H4 (cell line): ENCODE results near the gene NTRK2. TPM values are rescaled to one million over a fixed set of nuclear protein-coding genes. Genes with fewer than 3 reads are reported as not detected.
A peak's percentile ranks its signal among the peaks of the same experiment; 100 is the strongest.

Experiments
- DNase-seq: peaks from one replicate; pipeline ENCODE4 v3.0.0-alpha.2; 2015; ENCODE audit warnings: low spot score
- total RNA-seq: library from RNA; depleted of rRNA; stranded (reverse); fragments of >200 nt; shearing (Covaris generic); gene quantifications from 2 replicates; pipeline ENCODE4 v1.2.3, GENCODE V29; 2014

The NTRK2 gene
- total RNA-seq, 1 experiment from 2014 or later, result 0.39 TPM

DNA sequence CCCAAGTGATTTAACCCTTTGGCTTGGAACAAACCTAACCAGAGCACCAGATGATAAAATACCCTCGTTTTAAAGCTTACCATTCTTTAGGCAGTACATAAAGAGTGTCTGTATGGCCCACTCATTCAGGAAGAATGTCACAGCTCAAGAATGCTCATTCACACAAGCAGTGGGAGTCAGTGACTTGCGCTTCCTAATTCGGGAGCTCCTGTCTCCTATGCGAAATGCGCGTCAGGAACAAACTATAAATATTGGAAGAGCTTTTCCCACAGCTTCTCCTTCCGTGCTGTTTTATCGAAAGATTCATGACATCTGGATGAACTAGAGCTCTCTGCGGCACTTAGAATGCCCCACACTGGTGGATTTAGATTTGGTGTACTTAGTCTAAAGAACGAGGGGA is 66.6 kb downstream of the NTRK2 start:
- DNase-seq, result no peak

DNA sequence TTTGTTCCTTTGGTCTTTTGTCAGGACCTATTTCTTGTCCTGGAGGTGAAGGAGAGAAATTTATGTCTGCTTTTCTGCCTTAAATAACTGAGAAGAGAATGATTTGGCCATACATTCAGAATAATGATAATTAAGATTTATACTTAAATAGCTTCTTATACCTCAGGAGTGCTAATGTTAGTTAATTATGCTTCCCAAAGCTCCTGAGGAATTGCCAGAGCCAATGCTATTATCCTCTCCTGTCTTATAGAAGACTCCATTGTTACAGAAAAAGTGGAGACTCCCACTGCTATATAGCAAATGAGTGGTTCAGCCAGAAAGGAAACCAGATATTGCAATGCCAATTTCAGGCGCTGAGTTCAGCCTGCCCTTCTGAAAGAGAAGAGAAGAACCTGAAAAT is 67.0 kb downstream of the NTRK2 start:
- no peak for DNase-seq

DNA sequence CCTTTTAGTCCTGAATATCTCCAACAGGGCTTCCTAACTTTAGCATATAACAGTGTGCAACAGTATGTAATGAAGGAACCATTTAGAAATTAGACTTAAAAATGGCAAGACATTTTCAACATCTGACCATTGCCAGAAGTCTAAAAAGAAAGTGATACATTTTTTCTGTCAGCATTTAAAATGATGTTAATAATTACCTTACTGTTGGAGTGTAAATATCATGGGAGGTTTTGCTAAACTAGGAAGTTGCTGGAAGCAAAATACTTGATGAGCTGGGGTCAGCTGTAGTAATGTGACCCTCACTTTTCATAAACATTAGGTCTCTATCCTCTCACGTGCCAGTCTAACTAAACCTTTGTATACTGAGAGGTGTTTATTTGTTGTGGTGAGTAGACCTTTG is 68.8 kb downstream of the NTRK2 start:
- DNase-seq, result no peak

DNA sequence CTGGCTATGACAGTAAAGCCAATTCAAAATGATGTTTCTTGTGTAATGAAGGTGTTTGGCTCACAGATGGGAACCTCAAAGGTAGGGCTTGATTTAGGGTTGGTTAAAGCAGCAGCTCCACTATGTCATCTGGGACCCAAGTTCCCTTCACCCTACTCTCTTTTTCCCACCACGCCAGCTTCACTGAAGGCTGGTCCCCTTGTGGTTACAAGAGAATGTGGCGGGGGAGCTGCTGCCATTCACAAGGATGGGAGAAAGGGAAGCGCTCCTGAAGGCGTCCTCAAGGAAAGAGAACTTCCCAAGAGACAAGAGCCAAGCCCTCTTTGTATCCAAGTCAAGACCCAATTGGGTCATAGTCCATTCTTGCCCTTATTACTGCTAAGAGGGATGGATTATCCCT is 72.7 kb downstream of the NTRK2 start:
- DNase-seq, result no peak

DNA sequence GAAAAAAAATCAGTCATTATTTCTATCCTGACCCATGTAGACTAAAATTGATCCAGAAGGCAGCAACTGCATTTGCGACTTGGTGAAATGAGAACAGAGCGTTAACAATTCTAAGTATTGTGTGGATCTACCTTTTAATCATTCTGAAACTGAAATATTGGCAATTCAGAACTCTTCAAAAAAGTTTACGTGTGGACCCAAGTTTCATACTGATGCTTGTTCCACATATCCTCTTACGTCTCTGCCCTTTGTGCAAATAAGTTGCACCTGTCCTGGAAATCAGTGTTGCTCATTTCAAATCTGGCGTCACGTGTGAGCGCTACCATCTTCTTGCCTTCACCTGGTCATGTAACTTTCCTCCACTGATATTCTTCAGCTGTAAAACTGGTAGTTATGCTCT is 74.7 kb downstream of the NTRK2 start:
- no peak for DNase-seq

DNA sequence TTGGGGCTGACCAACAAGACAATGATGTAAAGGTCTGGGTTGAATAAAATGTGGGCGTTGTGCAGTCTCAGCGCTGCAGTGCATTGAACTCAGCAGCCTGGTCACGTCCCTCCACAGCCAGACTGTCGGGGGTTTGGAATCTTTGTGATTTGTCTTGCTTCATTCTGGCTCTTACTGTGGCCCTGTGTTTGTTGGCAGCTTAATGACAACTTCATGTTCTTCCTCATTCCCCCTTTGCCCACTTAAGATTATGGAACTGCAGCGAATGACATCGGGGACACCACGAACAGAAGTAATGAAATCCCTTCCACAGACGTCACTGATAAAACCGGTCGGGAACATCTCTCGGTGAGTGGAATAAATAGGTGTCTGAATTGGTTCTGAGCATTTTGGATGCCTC is 75.2 kb downstream of the NTRK2 start:
- DNase-seq, result no peak

DNA sequence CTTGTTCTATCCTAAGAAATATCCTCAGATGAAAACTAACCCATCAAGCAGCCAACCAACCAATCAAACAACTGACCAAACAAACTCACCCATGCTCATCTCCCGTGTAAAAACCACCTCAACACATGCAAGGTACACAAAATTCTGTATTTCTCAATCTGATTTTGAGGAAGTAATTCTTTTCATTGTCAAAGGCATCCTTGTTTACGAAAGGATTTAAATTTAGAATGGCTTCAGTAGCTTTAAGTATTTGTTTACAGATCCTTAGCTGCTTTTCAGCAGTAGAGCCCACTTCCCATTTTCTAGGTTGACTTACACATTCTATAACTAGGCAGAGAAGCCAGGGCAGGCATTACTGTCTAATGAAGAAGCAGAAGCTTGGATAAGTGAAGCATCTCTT is 78.6 kb downstream of the NTRK2 start:
- no peak for DNase-seq

DNA sequence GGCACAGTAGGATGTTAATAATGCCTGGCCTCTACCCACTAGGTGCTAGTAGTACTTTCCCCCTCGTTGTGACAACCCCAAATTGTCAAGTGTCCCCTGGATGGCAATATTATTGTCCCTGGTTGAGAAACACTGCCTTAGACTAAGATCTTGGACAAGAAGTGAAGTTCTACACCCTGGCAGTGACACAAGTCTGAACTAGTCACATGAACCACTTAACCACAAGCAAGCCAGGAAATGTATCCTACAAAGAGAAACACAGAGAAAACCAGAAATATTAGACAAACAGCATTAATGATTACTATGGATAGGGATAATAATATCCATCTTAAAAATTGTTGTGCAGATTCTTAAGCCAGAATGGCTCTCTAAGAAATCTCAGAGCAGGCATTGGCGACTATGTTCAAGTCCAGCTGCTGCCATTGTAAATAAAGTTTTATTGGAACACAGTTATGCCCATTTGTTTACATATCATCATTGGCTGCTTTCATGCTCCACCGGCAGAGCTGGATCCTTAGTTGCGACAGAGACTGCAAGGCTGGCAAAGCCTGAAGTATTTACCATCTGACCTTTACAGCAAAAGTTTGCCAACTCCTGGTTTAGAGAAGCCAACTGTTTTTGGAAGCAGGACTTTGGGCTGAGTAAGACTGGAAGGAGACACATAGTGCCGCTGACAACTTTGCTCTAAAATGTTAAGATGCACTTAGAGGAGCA is 80.8 kb downstream of the NTRK2 start:
- peak; percentile 38 for DNase-seq

DNA sequence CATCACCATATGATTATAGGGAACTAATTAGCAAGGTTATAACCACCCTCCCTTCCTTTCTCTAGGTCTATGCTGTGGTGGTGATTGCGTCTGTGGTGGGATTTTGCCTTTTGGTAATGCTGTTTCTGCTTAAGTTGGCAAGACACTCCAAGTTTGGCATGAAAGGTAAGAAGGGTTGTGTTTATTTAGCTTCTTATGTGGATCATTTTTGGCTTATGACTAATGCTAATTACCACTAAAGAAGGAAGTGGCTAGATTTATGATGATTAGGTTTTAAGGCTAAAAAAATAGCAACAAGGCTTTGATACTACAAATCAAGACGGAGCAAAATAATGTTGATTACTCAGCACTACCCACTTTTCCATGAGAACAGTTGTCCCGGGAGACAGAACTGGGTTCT is 82.4 kb downstream of the NTRK2 start:
- peak; percentile 80 for DNase-seq

DNA sequence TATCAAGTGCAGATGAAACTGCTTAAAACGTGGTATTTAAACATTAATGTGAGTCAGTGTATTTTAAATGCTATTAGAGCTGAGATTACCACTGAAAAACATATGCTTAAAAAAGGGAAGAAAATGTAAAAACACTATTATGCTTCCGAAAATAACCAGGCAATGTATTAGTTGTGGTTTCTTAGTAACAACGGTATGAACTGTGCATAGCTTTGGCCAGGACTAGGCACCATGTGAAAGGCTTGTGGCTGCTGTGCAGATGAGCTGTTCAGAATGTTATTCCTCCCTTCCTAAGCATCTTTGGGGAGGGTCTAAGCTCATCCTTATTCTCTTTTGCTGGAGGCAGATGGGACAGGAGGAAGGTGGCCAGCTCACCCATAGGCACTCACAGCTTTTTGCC is 84.9 kb downstream of the NTRK2 start:
- DNase-seq, result no peak

DNA sequence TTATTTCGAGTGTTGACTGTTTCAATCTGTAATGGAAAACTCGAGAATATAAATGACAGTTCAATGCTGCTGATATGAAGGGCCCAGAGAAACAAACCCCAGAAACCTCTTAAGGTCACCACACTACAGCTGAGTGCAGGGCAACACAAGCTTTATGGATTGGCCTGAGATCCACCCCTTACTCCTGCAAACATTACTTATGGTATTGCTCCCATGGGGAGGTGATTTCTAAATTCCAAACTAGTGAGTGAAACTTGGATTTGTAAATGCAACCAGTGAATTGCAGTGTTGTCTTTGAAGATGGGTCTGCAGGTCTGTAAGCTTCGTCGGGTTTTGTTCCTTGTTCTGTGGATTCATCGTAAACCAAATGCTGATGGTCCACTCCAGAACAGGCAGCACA is 85.4 kb downstream of the NTRK2 start:
- DNase-seq, result no peak

DNA sequence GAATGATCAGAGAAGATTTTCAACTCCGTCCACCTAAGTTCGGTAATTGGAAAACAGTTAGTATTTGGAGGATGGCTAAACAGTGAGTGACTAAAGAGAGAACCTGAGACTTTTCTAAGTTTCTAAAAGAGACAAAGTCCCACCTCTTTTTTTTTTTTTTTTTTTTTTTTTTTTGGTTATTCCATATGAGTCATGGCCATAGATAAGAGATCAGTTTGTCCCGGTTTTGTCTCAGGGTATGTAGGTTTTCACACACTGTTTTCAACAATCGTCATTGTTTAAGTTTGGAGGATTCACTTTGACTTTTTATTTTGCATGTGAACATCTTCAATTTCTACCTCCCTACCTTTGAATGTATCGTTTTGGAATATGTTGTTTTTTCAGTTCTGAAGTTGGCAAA is 85.9 kb downstream of the NTRK2 start:
- no peak for DNase-seq

DNA sequence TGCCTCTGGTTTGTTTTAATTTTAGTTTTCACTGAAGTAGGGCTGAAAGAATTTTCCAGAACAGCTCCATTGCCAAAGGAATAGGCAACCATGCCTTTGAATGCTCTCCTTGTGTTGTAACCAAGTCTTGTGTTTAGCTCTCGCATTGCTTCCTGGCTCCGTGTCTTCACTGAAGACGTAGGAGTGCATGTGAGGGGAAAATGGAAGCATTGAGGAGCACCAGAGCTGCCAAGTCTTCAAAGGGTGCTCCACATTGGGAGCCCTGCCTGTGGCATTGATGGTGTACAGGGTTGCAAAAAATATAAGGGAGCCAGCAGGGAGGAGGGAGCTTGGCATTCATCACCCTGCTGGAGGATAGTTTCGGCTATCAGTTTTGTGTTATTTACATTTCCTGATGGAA is 86.6 kb downstream of the NTRK2 start:
- no peak for DNase-seq

DNA sequence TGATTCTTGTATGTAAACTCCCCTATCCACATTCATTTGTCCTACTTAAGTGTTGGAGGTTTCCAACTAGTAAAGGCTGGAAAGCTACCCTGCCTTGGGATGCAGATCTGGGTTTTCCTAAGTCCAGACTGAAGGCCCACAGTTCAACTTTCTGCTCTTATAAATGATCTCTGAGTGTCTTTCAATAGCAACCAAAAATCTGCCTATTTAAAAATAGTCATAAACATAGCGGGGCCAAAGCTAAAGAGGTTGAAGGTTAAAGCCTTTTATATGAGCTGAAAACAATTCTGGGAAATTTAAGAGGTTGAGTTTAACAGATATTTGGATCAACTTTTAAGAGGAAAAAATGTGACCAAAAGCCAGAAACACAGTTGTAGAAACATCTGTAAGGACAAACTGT is 87.2 kb downstream of the NTRK2 start:
- DNase-seq, result no peak

DNA sequence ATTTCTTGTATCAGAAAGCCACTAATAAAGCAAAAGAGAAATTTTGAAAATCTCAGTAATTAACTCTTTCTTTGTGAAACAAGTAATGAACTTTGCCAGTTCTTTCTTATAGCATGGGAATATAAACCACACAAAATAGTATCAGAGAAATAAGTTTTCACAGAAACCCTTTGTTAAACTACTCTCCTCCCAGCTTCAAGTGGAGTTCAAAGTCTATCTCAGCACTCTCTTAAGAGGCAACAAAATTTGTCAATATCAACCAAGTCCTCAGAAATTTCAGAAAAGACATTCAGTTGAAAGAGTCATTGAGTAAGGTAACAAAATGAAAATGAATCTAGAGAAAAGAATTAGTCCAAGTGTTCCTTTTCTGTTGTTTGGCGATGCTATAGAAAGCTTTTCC is 89.3 kb downstream of the NTRK2 start:
- no peak for DNase-seq

DNA sequence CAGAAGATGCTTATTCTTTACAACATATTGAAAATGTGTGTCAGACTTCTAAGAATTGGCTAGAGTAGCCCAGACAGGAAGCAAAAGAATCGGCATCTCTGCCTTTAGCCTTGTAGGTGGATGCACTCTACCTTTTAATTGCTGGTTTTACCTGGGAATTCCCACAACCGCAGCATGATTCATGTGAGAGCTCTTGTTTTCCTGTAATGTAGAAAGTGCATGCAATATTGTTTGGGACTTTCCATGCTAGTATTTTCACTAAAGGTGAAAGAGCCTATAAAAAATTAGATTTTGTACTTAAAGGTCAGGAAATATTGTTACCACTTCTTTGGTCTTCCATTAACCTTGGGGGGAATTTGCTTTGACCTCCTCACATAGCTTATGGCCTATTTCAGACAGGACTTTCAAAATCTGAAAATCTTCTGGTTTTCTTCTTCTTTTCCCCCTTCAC is 89.8 kb downstream of the NTRK2 start:
- DNase-seq, result no peak

DNA sequence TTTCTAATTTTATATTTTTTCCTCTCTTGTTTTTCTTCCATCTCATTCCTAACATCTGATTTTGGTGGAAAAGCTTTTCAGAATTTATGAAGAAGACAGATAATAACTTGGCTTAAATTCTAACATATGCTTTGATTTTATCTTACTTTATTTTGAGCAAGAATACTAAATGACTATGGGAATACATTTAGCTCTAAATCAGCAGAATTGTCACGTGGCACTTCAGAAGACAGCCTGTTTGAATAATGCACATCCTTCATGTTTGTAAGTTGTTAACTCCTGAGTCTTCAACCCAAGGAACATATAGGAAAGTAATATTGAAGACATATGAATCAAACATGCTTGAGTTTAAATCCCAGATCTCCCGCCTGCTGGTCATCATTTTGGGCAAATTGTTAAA is 90.3 kb downstream of the NTRK2 start:
- no peak for DNase-seq

DNA sequence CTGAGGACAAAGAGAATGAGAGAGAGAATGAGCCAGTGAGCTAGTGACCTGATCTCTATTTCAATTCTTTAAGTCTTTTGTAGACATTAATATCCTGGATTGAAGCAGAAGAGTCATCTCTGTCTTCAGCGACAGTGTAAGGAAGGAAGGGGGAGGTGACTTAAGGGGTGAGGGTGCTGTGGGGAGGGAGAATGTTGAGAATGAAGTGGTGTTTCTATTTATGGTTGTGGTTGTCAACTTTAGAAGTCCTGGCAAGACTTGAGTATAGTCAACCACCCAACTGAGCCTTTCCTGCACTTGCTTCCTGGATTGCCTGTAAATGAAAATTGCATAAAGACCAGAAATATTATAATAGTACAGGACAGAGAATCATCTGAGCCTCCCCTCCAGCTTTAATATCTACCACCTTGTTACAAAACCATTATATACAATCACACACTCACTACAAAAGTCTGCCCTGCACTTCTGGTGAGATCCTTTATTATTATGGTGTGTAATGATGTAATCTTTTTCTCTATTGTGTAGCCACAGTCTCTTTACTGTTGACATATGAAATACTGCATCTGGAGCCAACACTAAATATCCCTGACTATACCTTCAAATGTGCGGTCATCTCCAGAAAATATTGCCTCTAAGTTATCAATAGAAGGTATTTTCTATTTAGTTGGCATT is 91.7 kb downstream of the NTRK2 start:
- DNase-seq, result no peak

DNA sequence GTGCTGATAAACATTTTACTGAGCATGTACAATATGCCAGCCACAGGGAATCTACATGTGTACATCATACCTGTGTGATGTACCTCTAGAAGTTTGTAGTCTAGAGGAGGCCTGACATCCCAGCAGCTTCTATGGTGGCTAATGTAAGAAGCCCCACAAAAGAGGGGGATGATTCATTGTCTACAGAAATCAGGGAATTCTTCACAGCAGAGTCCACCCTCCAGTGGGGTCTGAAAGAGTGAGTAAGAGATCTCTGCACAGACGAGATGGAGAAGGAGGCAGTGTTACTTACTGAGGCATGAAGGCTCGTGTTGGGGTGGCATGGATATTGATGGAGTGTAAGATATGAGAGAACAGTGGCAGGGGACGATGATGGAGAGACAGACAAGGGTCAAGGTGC is 103.0 kb downstream of the NTRK2 start:
- DNase-seq, result no peak

DNA sequence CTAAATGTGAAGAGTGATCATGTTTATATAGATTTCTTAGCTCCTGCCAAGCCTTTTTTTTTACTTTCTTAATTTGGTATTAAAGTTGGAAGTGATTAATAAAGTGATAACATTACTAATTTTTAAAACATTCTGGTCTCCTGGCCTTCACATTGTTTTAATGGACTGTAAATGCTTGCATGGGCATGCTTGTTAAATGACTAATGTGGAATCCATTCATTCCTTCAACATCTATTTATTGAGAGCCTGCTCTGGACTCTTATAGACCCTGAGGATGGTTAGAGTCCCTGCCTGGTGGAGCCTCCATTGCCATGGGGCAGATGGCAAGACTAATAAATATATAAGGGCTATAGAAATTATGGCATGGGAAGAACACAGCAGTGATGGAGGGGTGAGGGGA is 103.5 kb downstream of the NTRK2 start:
- no peak for DNase-seq

DNA sequence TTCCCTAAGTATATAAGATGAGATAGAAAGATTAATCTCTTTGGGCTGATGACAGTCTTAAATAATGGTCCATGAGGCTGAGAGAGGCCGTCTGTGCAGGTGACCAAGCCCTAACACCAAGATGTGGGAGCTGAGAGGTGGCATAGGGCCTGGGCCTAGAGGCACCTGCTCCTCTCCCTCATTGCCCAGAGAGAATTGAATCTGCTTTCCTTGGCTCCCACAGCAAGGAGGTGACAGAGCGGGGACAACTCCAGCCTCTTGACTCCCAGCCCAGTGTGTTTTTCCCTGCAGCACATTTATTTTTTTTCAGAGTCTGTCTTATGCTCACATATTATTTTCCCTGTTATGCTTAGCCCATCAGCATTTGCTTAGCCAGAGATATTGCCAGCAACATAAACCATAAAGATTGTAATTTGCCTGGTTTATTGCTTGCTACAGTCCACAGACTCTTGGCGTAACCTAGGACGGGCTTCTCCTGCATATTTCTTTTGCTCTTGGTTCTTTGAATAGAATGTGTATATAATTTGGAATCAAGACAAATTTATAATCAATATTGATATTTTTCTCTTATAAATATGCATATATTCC is 105.6 kb downstream of the NTRK2 start:
- no peak for DNase-seq

DNA sequence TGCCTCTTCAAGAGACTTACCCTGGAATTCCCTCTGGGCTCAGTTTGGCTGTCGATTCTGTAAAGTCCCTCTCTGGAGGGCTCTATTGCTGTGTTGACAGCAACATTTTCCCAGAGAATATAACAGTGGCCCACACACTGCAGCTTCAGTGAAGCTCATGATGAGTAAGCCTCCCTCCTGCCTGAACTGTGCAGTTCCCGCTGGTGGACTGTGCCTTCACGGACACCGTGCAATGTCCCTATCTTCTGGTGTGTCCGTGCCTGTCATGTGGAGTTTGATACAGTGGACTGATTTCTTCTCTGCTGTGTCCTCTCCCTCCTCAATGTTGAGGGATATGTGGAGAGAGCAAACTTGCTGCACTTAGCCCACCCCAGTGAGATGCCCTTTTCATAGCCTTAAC is 109.0 kb downstream of the NTRK2 start:
- no peak for DNase-seq

DNA sequence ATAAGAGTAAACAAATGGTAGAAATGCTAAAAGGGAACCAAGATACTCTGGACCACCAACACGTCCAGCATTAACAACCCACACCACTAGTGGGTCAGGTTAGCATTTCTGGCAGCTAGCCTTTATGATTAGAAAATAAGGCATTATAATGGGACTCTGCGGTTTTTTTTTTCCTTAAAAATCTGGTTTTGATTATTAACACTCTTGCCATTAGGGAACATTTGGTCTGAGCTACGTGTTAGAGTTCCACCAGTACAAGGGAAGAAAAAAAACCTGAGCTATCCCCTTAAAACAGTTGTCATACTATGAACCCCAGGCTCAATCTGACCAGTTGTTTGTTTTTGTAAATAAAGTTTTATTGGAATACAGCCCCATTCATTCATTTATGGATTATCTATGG is 110.4 kb downstream of the NTRK2 start:
- no peak for DNase-seq
